ENCODE measurements around the gene COPZ2.

COPZ2 gene

DNA sequence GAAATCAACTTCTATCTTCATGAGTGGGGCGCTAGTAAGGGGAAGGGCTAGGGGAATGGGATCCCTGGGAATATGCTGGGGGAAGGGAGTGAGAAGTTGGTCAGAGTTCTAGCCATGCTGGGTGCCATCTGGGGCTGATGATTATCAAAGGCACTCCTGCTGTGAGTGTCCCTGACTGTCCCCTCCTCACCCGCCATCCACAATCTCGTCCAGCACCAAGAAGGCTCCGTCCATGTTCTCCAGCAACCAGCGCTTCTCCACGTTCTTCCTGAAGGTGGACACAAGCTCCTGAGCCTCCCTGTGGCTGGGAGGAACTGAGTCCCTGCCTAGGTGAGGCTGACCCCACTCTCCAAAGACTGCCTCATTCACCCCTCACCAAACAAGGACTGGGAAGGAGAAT, 5.6 kb downstream of the COPZ2 start:
- no peak overlapping the region for H3K27ac ChIP-seq (ENCODE audit: low read length)
- no peak for DNase-seq (ENCODE audit: low read depth, low spot score)
- no peaks in the 10 kb centered on the region for H3K36me3 ChIP-seq (ENCODE audit: control insufficient read depth, insufficient read depth, low read length)
- peaks cover 5% of the 10 kb centered on the region for H3K27me3 ChIP-seq (ENCODE audit: control insufficient read depth, insufficient read depth, low read length)
- no peak overlapping the region for H3K4me3 ChIP-seq (ENCODE audit: low read length)
- H3K9me3 ChIP-seq (ENCODE audit: control insufficient read depth, insufficient read depth, low read length): no peaks in the 10 kb centered on the region
- WGBS (ENCODE audit: insufficient coverage, insufficient read length): no CpG with 5 or more reads among the region's 6 CpGs
- H3K4me1 ChIP-seq (ENCODE audit: control insufficient read depth, insufficient read depth, low read length): no peaks in the 10 kb centered on the region

DNA sequence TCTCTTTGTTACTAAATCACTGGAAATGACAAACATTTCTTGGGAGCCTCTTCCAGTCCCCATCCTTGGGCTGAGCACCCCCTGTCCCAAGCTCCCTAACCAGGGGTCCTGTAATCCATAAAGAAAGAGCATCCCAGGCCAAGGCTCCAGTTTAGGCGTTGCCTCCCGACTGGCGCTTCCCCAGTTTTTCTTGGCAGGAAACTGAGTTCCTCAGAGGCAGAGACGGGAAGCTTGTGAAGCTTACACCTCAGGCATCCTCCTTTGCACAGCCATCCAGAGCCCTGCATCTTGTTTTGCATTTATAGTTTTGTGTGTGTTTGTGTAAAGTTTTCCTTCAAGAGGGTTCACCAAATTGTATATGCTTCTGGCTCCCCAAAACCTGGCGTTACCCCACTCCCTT, 7.1 kb downstream of the COPZ2 start:
- no peaks in the 10 kb centered on the region for H3K9me3 ChIP-seq (ENCODE audit: control insufficient read depth, insufficient read depth, low read length)
- no peak overlapping the region for H3K4me3 ChIP-seq (ENCODE audit: low read length)
- H3K36me3 ChIP-seq (ENCODE audit: control insufficient read depth, insufficient read depth, low read length): no peaks in the 10 kb centered on the region
- no peak for DNase-seq (ENCODE audit: low read depth, low spot score)
- peaks cover 3% of the 10 kb centered on the region; the same call in 1 of the 2 replicates for H3K27me3 ChIP-seq (ENCODE audit: control insufficient read depth, insufficient read depth, low read length)
- no peak overlapping the region for H3K27ac ChIP-seq (ENCODE audit: low read length)
- peaks cover 3% of the 10 kb centered on the region; the same call in 1 of the 2 replicates for H3K4me1 ChIP-seq (ENCODE audit: control insufficient read depth, insufficient read depth, low read length)
- no CpG with 5 or more reads among the region's 5 CpGs for WGBS (ENCODE audit: insufficient coverage, insufficient read length)

DNA sequence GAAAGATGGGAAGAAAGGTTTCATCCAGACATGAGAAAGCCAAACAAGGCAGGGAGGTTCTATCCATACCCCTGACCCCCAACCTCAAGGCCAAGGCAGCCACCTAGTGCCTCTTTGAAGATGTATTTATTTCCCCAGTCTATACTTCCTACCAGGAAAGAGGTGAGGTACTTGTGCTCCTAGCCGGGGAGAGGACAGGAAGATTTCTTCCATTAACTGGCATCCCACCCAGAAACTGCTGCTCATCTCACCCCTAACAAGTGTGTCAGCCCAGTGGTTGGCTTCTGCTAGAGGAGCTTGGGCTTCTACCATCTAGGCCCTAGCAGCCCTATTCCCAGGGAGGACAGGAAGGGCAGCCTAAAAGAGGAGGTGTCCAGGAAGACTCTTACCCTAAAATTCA, 8.9 kb downstream of the COPZ2 start:
- H3K4me3 ChIP-seq (ENCODE audit: low read length): no peak overlapping the region
- peaks cover 4% of the 10 kb centered on the region; the same call in 1 of the 2 replicates for H3K4me1 ChIP-seq (ENCODE audit: control insufficient read depth, insufficient read depth, low read length)
- WGBS (ENCODE audit: insufficient coverage, insufficient read length): no CpG with 5 or more reads among the region's 1 CpG
- no peak for DNase-seq (ENCODE audit: low read depth, low spot score)
- H3K36me3 ChIP-seq (ENCODE audit: control insufficient read depth, insufficient read depth, low read length): no peaks in the 10 kb centered on the region
- peaks cover 7% of the 10 kb centered on the region; the same call in 1 of the 2 replicates for H3K27me3 ChIP-seq (ENCODE audit: control insufficient read depth, insufficient read depth, low read length)
- no peak overlapping the region for H3K27ac ChIP-seq (ENCODE audit: low read length)
- no peaks in the 10 kb centered on the region for H3K9me3 ChIP-seq (ENCODE audit: control insufficient read depth, insufficient read depth, low read length)

DNA sequence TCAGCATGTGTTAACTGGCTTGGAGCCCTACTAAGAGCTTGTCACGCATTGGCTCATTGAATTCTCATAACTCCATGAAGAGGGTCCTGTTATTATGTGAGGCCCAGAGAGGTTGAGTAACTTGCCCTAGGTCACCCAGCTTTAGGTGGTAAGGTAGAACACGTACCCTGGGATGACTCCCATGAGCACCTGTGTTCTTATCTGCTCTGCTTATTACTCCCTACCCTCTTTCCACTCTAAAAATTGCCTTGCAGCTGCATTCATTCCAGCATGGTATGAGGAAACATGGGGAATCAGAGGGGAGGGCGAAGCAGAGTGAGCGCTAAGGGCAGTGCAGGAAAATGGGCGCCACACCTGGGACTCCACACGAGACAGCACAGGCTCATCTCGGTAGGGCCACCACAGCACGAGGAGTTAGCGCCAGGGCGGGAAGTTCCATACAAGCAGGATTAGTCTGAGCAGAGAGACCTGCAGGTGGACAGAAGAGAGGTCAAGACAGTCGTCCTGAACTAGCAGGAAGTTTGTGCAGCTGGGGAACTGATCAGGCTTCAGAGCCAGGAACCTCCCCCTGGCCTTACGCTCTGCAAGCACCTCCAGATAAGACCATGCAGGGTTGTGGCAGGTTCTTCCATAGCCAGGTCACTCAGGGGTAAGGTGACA, 10.1 kb downstream of the COPZ2 start:
- no peak overlapping the region for H3K4me3 ChIP-seq (ENCODE audit: low read length)
- no peaks in the 10 kb centered on the region for H3K9me3 ChIP-seq (ENCODE audit: control insufficient read depth, insufficient read depth, low read length)
- no peak overlapping the region for H3K27ac ChIP-seq (ENCODE audit: low read length)
- WGBS (ENCODE audit: insufficient coverage, insufficient read length): no CpG with 5 or more reads among the region's 12 CpGs
- peaks cover 4% of the 10 kb centered on the region; the same call in 1 of the 2 replicates for H3K4me1 ChIP-seq (ENCODE audit: control insufficient read depth, insufficient read depth, low read length)
- H3K36me3 ChIP-seq (ENCODE audit: control insufficient read depth, insufficient read depth, low read length): no peaks in the 10 kb centered on the region
- DNase-seq (ENCODE audit: low read depth, low spot score): no peak
- peaks cover 7% of the 10 kb centered on the region; the same call in 1 of the 2 replicates for H3K27me3 ChIP-seq (ENCODE audit: control insufficient read depth, insufficient read depth, low read length)

DNA sequence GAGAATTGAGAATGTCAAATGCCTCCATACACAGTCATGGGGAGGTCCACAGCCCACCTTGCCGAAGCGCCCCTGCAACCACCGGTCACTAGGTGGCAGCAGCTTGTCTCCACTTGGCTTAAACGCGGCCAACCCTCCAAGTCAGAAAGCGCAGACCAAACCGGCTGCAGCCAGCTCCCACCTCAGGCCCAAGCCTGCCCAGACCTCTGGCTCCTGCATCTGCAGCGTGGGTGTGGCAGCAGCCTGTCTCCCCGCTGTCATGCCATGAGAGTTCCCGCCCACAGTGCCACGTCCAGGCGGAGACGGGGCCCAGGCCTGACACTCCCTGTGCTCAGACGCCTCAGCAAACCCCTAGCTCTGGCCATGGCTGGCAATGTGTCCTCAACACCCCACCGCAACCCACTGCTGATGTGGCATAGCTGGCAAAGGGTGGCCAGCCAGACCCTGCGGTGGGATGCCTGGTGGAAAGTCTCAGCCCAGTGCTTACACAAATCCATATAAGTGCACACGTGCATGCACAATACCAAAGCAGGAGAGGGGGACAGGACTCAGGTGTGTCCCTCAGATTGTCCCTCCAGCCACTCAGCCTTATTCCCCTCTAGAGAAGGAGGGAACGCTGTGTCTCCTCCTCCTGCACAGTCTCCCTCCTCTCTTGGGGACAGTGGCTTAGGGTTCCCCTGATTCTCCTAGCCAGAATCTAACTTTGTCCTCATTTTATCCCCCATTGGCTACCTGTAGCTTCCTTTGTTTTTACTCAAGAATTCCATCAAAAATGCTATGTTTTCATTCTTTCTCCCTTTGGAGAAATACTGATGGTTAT, 10.9 kb downstream of the COPZ2 start:
- H3K4me1 ChIP-seq (ENCODE audit: control insufficient read depth, insufficient read depth, low read length): peaks cover 4% of the 10 kb centered on the region; the same call in 1 of the 2 replicates
- H3K9me3 ChIP-seq (ENCODE audit: control insufficient read depth, insufficient read depth, low read length): no peaks in the 10 kb centered on the region
- H3K27me3 ChIP-seq (ENCODE audit: control insufficient read depth, insufficient read depth, low read length): peaks cover 7% of the 10 kb centered on the region; the same call in 1 of the 2 replicates
- H3K4me3 ChIP-seq (ENCODE audit: low read length): no peak overlapping the region
- no peak for DNase-seq (ENCODE audit: low read depth, low spot score)
- H3K36me3 ChIP-seq (ENCODE audit: control insufficient read depth, insufficient read depth, low read length): no peaks in the 10 kb centered on the region
- WGBS (ENCODE audit: insufficient coverage, insufficient read length): no CpG with 5 or more reads among the region's 18 CpGs
- H3K27ac ChIP-seq (ENCODE audit: low read length): no peak overlapping the region

DNA sequence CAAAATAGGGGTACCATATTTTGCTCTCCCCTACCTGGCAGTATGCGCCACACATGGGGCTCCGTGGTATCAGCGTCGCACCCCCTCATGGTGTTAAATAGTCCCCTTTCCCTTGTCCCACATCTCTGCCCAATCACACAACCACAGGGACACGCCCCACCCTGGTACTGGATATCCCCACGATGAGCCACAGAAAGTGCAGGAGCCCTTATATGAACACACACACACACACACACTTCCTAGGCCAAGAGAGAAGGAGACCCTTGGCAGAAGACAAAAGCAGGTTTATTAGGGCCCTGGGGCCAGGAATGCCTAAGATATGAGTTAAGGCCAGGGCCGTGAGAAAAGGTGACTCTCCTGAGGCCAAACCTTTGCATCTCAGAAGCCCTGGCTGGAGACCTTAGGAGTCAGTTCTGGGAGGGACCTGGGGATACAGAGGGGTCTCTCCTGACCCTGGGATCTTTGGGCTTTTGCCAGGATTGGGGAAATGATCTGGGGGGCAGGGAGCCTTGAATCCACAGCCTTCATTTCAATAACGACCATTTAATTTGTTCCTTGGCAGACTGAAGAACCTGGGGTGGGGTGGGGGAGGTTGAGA, 11.6 kb downstream of the COPZ2 start:
- no peaks in the 10 kb centered on the region for H3K36me3 ChIP-seq (ENCODE audit: control insufficient read depth, insufficient read depth, low read length)
- H3K27ac ChIP-seq (ENCODE audit: low read length): no peak overlapping the region
- no peaks in the 10 kb centered on the region for H3K9me3 ChIP-seq (ENCODE audit: control insufficient read depth, insufficient read depth, low read length)
- peaks cover 7% of the 10 kb centered on the region; the same call in 1 of the 2 replicates for H3K27me3 ChIP-seq (ENCODE audit: control insufficient read depth, insufficient read depth, low read length)
- H3K4me1 ChIP-seq (ENCODE audit: control insufficient read depth, insufficient read depth, low read length): peaks cover 4% of the 10 kb centered on the region; the same call in 1 of the 2 replicates
- H3K4me3 ChIP-seq (ENCODE audit: low read length): no peak overlapping the region
- DNase-seq (ENCODE audit: low read depth, low spot score): no peak
- WGBS (ENCODE audit: insufficient coverage, insufficient read length): no CpG with 5 or more reads among the region's 8 CpGs

DNA sequence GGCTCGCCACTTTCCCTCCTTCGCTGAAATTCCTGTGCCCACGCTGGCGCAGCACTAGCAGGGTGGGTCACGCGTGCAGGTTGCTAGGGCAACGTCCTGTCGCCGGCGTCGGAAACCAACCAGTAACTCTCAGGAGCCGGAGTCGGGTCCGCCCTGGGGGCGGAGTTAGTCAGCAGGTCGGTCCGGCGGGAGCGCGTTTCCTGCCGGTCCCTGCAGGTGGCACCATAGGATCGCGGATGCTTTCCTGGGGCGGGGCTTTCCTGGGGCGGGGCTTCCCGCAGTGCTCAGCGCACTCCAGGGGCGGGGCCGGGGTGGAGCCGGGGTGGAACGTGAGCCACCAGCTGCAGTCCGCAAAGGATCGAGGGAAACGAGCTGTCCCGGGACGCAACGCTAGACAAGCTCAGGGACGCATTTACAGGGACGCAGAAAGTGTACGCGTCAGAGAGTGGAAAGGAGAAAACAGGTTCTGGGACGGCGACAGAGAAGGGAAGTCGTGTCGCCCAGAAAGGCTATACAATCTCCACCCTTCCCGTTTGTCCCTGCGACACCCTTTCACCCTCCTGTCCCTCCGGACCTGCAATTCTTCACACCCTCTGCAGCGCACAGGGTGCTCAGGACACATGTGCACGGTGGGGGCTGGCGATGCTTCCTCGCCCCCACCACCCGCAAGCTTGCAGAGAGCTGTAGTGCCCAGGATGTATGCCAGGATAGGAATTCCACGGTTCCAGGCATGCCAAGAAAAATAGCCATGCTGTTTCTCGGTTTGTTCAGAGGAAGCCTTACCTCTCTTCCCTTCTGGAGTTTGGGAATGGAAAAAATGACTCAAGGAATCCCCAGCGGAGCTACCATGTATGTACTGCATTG, 12.3 kb downstream of the COPZ2 start:
- Histone ChIP-seq H3K4me1 (ENCODE audit: control insufficient read depth, insufficient read depth, low read length) (peaks cover 4% of the 10 kb centered on the region; the same call in 1 of the 2 replicates), H3K9me3 (ENCODE audit: control insufficient read depth, insufficient read depth, low read length) (no peaks in the 10 kb centered on the region), H3K27me3 (ENCODE audit: control insufficient read depth, insufficient read depth, low read length) (peaks cover 7% of the 10 kb centered on the region; the same call in 1 of the 2 replicates), H3K4me3 (ENCODE audit: low read length) (peak overlapping the region; percentile 18; the same call in 1 of the 2 replicates), H3K36me3 (ENCODE audit: control insufficient read depth, insufficient read depth, low read length) (no peaks in the 10 kb centered on the region), H3K27ac (ENCODE audit: low read length) (no peak overlapping the region)
- DNase-seq (ENCODE audit: low read depth, low spot score): no peak
- WGBS (ENCODE audit: insufficient coverage, insufficient read length): no CpG with 5 or more reads among the region's 56 CpGs

DNA sequence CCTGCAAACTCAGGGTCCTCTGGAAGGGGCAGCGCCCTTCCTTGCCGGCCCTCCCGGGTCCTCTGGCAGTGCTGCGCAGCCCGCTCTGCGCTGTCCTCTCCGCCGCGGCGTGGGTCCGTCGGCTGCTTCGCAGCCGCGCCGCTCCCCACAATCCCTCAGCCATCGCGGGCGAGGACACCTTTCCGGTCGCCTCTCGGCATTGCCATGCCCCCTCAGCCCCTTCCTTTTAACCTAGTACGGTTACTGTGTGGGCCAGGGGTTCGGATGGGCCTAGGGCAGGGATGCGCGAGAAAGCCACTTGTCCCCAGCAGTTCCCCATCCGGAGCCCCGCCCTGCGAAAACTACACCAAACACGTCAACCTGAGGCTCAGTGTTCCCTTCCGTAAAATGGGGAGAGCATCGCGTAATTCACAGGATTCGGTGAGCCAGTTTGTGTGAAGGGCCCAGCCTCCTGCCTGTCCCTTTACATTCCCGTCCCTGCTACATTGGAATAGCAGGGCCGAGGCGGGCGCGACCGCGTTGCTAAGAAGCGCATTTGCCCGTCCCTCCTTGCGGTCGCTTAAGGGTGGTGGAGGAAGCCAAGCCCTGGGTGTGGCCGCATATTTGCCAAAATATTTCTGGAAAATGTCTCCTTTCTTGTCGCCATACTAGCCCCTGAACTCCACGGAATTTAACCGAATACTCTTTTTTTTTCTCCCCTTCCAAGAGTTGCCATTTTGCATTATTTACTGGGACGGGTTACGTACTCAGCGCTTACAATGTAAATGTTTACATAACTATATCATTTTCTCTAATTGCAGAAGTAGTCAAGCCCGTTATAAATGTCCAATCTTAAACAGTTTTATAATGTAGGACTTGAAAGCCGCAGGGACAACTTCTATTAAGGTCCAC, 13.2 kb downstream of the COPZ2 start:
- H3K4me3 ChIP-seq (ENCODE audit: low read length): peak overlapping the region; percentile 41; the same call in 1 of the 2 replicates
- WGBS (ENCODE audit: insufficient coverage, insufficient read length): no CpG with 5 or more reads among the region's 54 CpGs
- no peak for DNase-seq (ENCODE audit: low read depth, low spot score)
- peaks cover 4% of the 10 kb centered on the region; the same call in 1 of the 2 replicates for H3K4me1 ChIP-seq (ENCODE audit: control insufficient read depth, insufficient read depth, low read length)
- peaks cover 7% of the 10 kb centered on the region; the same call in 1 of the 2 replicates for H3K27me3 ChIP-seq (ENCODE audit: control insufficient read depth, insufficient read depth, low read length)
- no peaks in the 10 kb centered on the region for H3K9me3 ChIP-seq (ENCODE audit: control insufficient read depth, insufficient read depth, low read length)
- H3K36me3 ChIP-seq (ENCODE audit: control insufficient read depth, insufficient read depth, low read length): no peaks in the 10 kb centered on the region
- H3K27ac ChIP-seq (ENCODE audit: low read length): no peak overlapping the region
